HepG2 (cell line): ENCODE data around the gene SH3BGRL2. TPM values are rescaled to one million over a fixed set of nuclear protein-coding genes. Genes with fewer than 3 reads are reported as not detected.

Source experiments
- DDIT3 ChIP-seq: sonication (generic); formaldehyde crosslinking; IDR thresholded peaks from 2 replicates; pipeline ENCODE4 v1.4.0; 2020; ENCODE audit warnings: mild to moderate bottlenecking, missing genetic modification reagents
- E2F5 ChIP-seq: sonication (generic); formaldehyde crosslinking; conservative IDR thresholded peaks from 2 replicates; pipeline ENCODE4 v1.4.0; 2020; ENCODE audit warnings: missing genetic modification reagents
- ETV5 ChIP-seq: IDR thresholded peaks from 2 replicates; pipeline ENCODE4 v1.6.1; 2018; ENCODE audit warnings: missing biosample characterization, missing genetic modification reagents, inconsistent platforms, borderline replicate concordance
- FOXP1 ChIP-seq, 2 experiments: fragments of 450-650 bp in 1 of 2; IDR thresholded peaks; 2 replicates each; pipeline ENCODE4 v1.6.1; 2017 to 2018; ENCODE audit warnings: antibody characterized with exemption in 1 of 2
- HMGXB3 ChIP-seq: sonication (generic); formaldehyde crosslinking; IDR thresholded peaks from 2 replicates; pipeline ENCODE4 v1.4.0; 2020; ENCODE audit warnings: missing genetic modification reagents, borderline replicate concordance
- HOXA9 ChIP-seq: sonication (generic); formaldehyde crosslinking; IDR thresholded peaks from 2 replicates; pipeline ENCODE4 v1.8.1; 2022; ENCODE audit warnings: missing genetic modification reagents, mild to moderate bottlenecking, moderate library complexity, borderline replicate concordance
- KDM5B ChIP-seq: sonication (generic); formaldehyde crosslinking; IDR thresholded peaks from 2 replicates; pipeline ENCODE4 v1.4.0; 2020; ENCODE audit warnings: missing genetic modification reagents, mild to moderate bottlenecking, borderline replicate concordance
- NBN ChIP-seq: fragments of 450-650 bp; conservative IDR thresholded peaks from 2 replicates; pipeline ENCODE4 v1.6.1; 2017
- NR2C2 ChIP-seq: sonication (generic); formaldehyde crosslinking; IDR thresholded peaks from 2 replicates; pipeline ENCODE4 v1.4.0; 2020; ENCODE audit warnings: missing genetic modification reagents, mild to moderate bottlenecking, moderate library complexity, borderline replicate concordance
- PRDM4 ChIP-seq: sonication (generic); formaldehyde crosslinking; IDR thresholded peaks from 2 replicates; pipeline ENCODE4 v1.9.0; 2021; ENCODE audit warnings: missing genetic modification reagents, borderline replicate concordance
- ZBTB1 ChIP-seq: sonication (generic); formaldehyde crosslinking; IDR thresholded peaks from 2 replicates; pipeline ENCODE4 v1.4.0; 2020; ENCODE audit warnings: missing genetic modification reagents, borderline replicate concordance
- ZBTB33 ChIP-seq: sonication (generic); formaldehyde crosslinking; IDR thresholded peaks from 2 replicates; pipeline ENCODE4 v1.4.0; 2020; ENCODE audit warnings: missing genetic modification reagents
- ZNF12 ChIP-seq: sonication (generic); formaldehyde crosslinking; IDR thresholded peaks from 2 replicates; pipeline ENCODE4 v1.5.0; 2020; ENCODE audit warnings: missing genetic modification reagents
- ZNF205 ChIP-seq: IDR thresholded peaks from 2 replicates; pipeline ENCODE4 v1.6.1; 2018; ENCODE audit warnings: missing biosample characterization, missing genetic modification reagents
- ZNF260 ChIP-seq: sonication (generic); formaldehyde crosslinking; IDR thresholded peaks from 2 replicates; pipeline ENCODE4 v1.4.0; 2020; ENCODE audit warnings: missing genetic modification reagents, low read depth, mild to moderate bottlenecking, borderline replicate concordance
- ZNF557 ChIP-seq: sonication (generic); formaldehyde crosslinking; IDR thresholded peaks from 2 replicates; pipeline ENCODE4 v1.4.0; 2020; ENCODE audit warnings: missing genetic modification reagents
- ZNF563 ChIP-seq: sonication (generic); formaldehyde crosslinking; IDR thresholded peaks from 2 replicates; pipeline ENCODE4 v1.8.0; 2022; ENCODE audit warnings: mild to moderate bottlenecking, moderate library complexity, missing genetic modification reagents
- ZNF597 ChIP-seq: sonication (generic); formaldehyde crosslinking; IDR thresholded peaks from 2 replicates; pipeline ENCODE4 v1.5.0; 2020; ENCODE audit warnings: missing genetic modification reagents
- ZNF674 ChIP-seq: sonication (generic); formaldehyde crosslinking; IDR thresholded peaks from 2 replicates; pipeline ENCODE4 v1.5.0; 2020; ENCODE audit warnings: low read depth, mild to moderate bottlenecking, missing genetic modification reagents
- polyA plus RNA-seq, 8 experiments: library from polyadenylated mRNA; depleted of rRNA in 3 of 8; stranded (reverse) in 7 of 8; unstranded in 1 of 8; fragments of >200 nt; fragmentation: Illumina TruSeq in 4 of 8; extraction: Trizol in 4 of 8; gene quantifications; 2 replicates each; pipeline versions ENCODE4 v1.2.1 to v1.2.3, GENCODE V29; 2011 to 2016; ENCODE audit warnings: low read depth in 4 of 8, missing spikeins in 1 of 8, mixed read lengths in 1 of 8; ENCODE audit not compliant: insufficient read depth in 1 of 8
- total RNA-seq, 5 experiments: library from RNA; depleted of rRNA; stranded (reverse); fragments of >200 nt; fragmentation: Illumina TruSeq; extraction: Trizol; gene quantifications; 2 replicates each; pipeline ENCODE4 v1.2.3, GENCODE V29; 2016; ENCODE audit warnings: low read depth in 1 of 5

Gene SH3BGRL2
- total and polyA plus RNA-seq, 2 of the 13 experiments (the other 11 are each of a cell fraction or from before 2014, with no cell fraction given), result 10.9 to 28.8 TPM

GRCh38 chr6:79617518-79617941 lies 13.6 kb upstream of the SH3BGRL2 start (continued):
- no peak for TF ChIP-seq ZNF597 (CRISPR knock-in tag)
- TF ChIP-seq PRDM4 (CRISPR knock-in tag), result no peak
- no peak for TF ChIP-seq ZNF205 (CRISPR knock-in tag)
- TF ChIP-seq KDM5B (CRISPR knock-in tag), result no peak
- TF ChIP-seq ZBTB33 (CRISPR knock-in tag), result no peak
- TF ChIP-seq ZBTB1 (CRISPR knock-in tag), result no peak
- no peak for TF ChIP-seq DDIT3
- TF ChIP-seq ZNF557, result no peak
- TF ChIP-seq ZNF563 (CRISPR knock-in tag), result no peak
- TF ChIP-seq FOXP1 (IDR thresholded peaks at IDR 0.05), result no peak
- TF ChIP-seq FOXP1 (CRISPR knock-in tag; IDR thresholded peaks at IDR 0.05), result peak; percentile 85
- TF ChIP-seq NR2C2 (CRISPR knock-in tag), result no peak
- TF ChIP-seq ZNF260, result no peak
- TF ChIP-seq ZNF674, result no peak
- TF ChIP-seq NBN, result no peak
- no peak for TF ChIP-seq ZNF12 (CRISPR knock-in tag)
- no peak for TF ChIP-seq HMGXB3 (CRISPR knock-in tag)
- TF ChIP-seq E2F5 (CRISPR knock-in tag), result no peak
- no peak for TF ChIP-seq HOXA9
- TF ChIP-seq ETV5 (CRISPR knock-in tag), result peak; percentile 20; the same call in 1 of the 2 replicates
